ENCODE data around the gene FLNC. TPM values are rescaled to one million over a fixed set of nuclear protein-coding genes. Genes with fewer than 3 reads are reported as not detected.

FLNC gene
- total and polyA plus RNA-seq, 2 of the 13 experiments (the other 11 are each of a cell fraction or from before 2014, with no cell fraction given): 0.02 TPM; not detected in 1

GRCh38 chr7:128846781-128847444, 16.7 kb downstream of the FLNC start:
- ATAC-seq: no peak
- FAIRE-seq: no peak
- ChIA-PET CTCF (ENCODE audit: low intra/inter-chr PET ratio, low total read pairs) (no interaction called here), POLR2A (no interaction called here)
- Histone ChIP-seq H2AFZ (ENCODE audit: low read length) (no peak overlapping the region), H3K27me3 (ENCODE audit: control insufficient read depth in 1 of 2, insufficient read depth in 2 of 2, low read length in 2 of 2) (peaks cover 7 to 20% of the 10 kb centered on the region in 2 experiments; a peak in 2 of 5 replicates), H3K9ac (ENCODE audit: insufficient read depth, low read depth, low read length) (no peak overlapping the region), H3K4me3 (replicated peaks in 1 of 3; ENCODE audit: insufficient read depth in 1 of 3, low read depth in 2 of 3, low read length in 3 of 3) (no peak overlapping the region), H3K79me2 (ENCODE audit: insufficient read depth, low read length) (no peaks in the 10 kb centered on the region), H3K36me3 (replicated peaks in 1 of 2; ENCODE audit: control insufficient read depth in 1 of 2, insufficient read depth in 2 of 2, low read length in 2 of 2) (no peaks in the 10 kb centered on the region), H3K9me3 (ENCODE audit: low read length) (no peaks in the 10 kb centered on the region), H3K27ac (ENCODE audit: extremely low read length, insufficient read depth, low read length) (no peak overlapping the region), H3K4me2 (ENCODE audit: low read depth, low read length) (no peak overlapping the region), H4K20me1 (ENCODE audit: insufficient read depth, low read length) (no peaks in the 10 kb centered on the region), H3K4me1 (ENCODE audit: insufficient read depth, low read length) (peaks cover 9% of the 10 kb centered on the region)
- no TSS peak for BruUV-seq (replicated peaks)
- peak; percentile 44 for TF ChIP-seq ATF7 (IDR thresholded peaks at IDR 0.05)
- no peak for TF ChIP-seq ATF7 (CRISPR knock-in tag; IDR thresholded peaks at IDR 0.05)
- TF ChIP-seq ZFP36 (IDR thresholded peaks at IDR 0.05; ENCODE audit: borderline replicate concordance, low read depth, low read length, partially characterized antibody): no peak
- peak; percentile 39; the same call in 1 of the 2 replicates for TF ChIP-seq CREB1 (IDR thresholded peaks at IDR 0.05)
- no peak for TF ChIP-seq CREB1 (CRISPR knock-in tag; IDR thresholded peaks at IDR 0.05)
- TF ChIP-seq ZNF335 (CRISPR knock-in tag; IDR thresholded peaks at IDR 0.05): no peak
- in situ Hi-C loops (cut with HindIII; ENCODE audit: extremely low pct_ligation_motif_present, low pct_unique_long_range_greater_than_20kb) (no loop called here), intact Hi-C loops (cut with micrococcal nuclease; ENCODE audit: unreplicated experiment) (no loop called here)
- no peak for DNase-seq (ENCODE audit: low spot score)
- WGBS (ENCODE audit: low lambda C conversion rate): 48% methylated on average over 14 of the region's 14 CpGs

GRCh38 chr7:128847721-128848211, 17.6 kb downstream of the FLNC start:
- H3K4me2 ChIP-seq (ENCODE audit: low read depth, low read length): no peak overlapping the region
- intact Hi-C loops (cut with micrococcal nuclease; ENCODE audit: unreplicated experiment) (no loop called here), in situ Hi-C loops (cut with HindIII; ENCODE audit: extremely low pct_ligation_motif_present, low pct_unique_long_range_greater_than_20kb) (no loop called here)
- H3K79me2 ChIP-seq (ENCODE audit: insufficient read depth, low read length): no peaks in the 10 kb centered on the region
- H4K20me1 ChIP-seq (ENCODE audit: insufficient read depth, low read length): no peaks in the 10 kb centered on the region
- no peaks in the 10 kb centered on the region for H3K36me3 ChIP-seq (replicated peaks in 1 of 2; ENCODE audit: control insufficient read depth in 1 of 2, insufficient read depth in 2 of 2, low read length in 2 of 2)
- FAIRE-seq (no peak), ATAC-seq (peak; percentile 16; the same call in 2 of the 3 replicates), DNase-seq (ENCODE audit: low spot score) (no peak)
- 43% methylated on average over 4 of the region's 17 CpGs for WGBS (ENCODE audit: low lambda C conversion rate)
- ChIA-PET POLR2A (no interaction called here), CTCF (ENCODE audit: low intra/inter-chr PET ratio, low total read pairs) (no interaction called here)
- BruUV-seq (replicated peaks): no TSS peak
- H3K27me3 ChIP-seq (ENCODE audit: control insufficient read depth in 1 of 2, insufficient read depth in 2 of 2, low read length in 2 of 2): peaks cover 12 to 28% of the 10 kb centered on the region in 2 experiments; a peak in 4 of 5 replicates
- no peaks in the 10 kb centered on the region for H3K9me3 ChIP-seq (ENCODE audit: low read length)
- no peak overlapping the region for H2AFZ ChIP-seq (ENCODE audit: low read length)
- no peak overlapping the region for H3K27ac ChIP-seq (ENCODE audit: extremely low read length, insufficient read depth, low read length)
- peaks cover 7% of the 10 kb centered on the region for H3K4me1 ChIP-seq (ENCODE audit: insufficient read depth, low read length)
- no peak overlapping the region for H3K9ac ChIP-seq (ENCODE audit: insufficient read depth, low read depth, low read length)
- H3K4me3 ChIP-seq (replicated peaks in 1 of 3; ENCODE audit: insufficient read depth in 1 of 3, low read depth in 2 of 3, low read length in 3 of 3): no peak overlapping the region
- TF ChIP-seq ZNF335 (CRISPR knock-in tag; IDR thresholded peaks at IDR 0.05) (no peak), ZFP62 (CRISPR knock-in tag; IDR thresholded peaks at IDR 0.05) (no peak), ADNP (CRISPR knock-in tag; IDR thresholded peaks at IDR 0.05) (no peak), SOX13 (IDR thresholded peaks at IDR 0.05) (no peak), SOX13 (CRISPR knock-in tag; conservative IDR thresholded peaks at IDR 0.05 in 1 of 2, IDR thresholded peaks at IDR 0.05 in 1 of 2) (no peak), RORA (CRISPR knock-in tag; IDR thresholded peaks at IDR 0.05) (no peak), ZKSCAN8 (CRISPR knock-in tag; IDR thresholded peaks at IDR 0.05; ENCODE audit: borderline replicate concordance) (no peak)
